Sigmoid colon (tissue), 4 donors: ENCODE data around the gene SNURF.

Experiments used
- CTCF ChIP-seq, 4 experiments: fragments of 450-650 bp in 3 of 4; fragments of 200-600 bp in 1 of 4; IDR thresholded peaks; one replicate each; pipeline ENCODE4 v1.5.1; 2016 to 2019; ENCODE audit warnings: antibody characterized with exemption in 4 of 4, mild to moderate bottlenecking in 3 of 4, moderate library complexity in 2 of 4
- EP300 ChIP-seq, 4 donors: sonication (generic); formaldehyde crosslinking; IDR thresholded peaks; one replicate each; pipeline ENCODE4 v1.6.1; 2017; ENCODE audit warnings: antibody characterized with exemption in 4 of 4
- POLR2A ChIP-seq, 2 donors: fragments of 450-650 bp; IDR thresholded peaks; one replicate each; pipeline ENCODE4 v1.6.1; 2016; ENCODE audit warnings: antibody characterized with exemption in 2 of 2, mild to moderate bottlenecking in 2 of 2, moderate library complexity in 2 of 2
- POLR2AphosphoS5 ChIP-seq, 4 donors: sonication (generic); formaldehyde crosslinking; IDR thresholded peaks; one replicate each; pipeline ENCODE4 v1.6.1; 2017; ENCODE audit warnings: antibody characterized with exemption in 4 of 4

GRCh38 chr15:24933716-24934115 is 21.1 kb upstream of the SNURF start:
- no peak for TF ChIP-seq CTCF (IDR thresholded peaks at IDR 0.05)
- TF ChIP-seq EP300 (IDR thresholded peaks at IDR 0.05): no peak
- TF ChIP-seq POLR2A (IDR thresholded peaks at IDR 0.05): no peak
- no peak for TF ChIP-seq POLR2AphosphoS5 (IDR thresholded peaks at IDR 0.05)
